Neural cell (in vitro differentiated cells): ENCODE results near the gene PDGFB. TPM values are rescaled to one million over a fixed set of nuclear protein-coding genes. Genes with fewer than 3 reads are reported as not detected.

ENCODE experiments used
- H2AFZ ChIP-seq: fragments of 200-600, 300-800 bp; sonication (generic), shearing (Covaris generic); 2 replicates; pipeline ENCODE4 v1.6.0; 2014; ENCODE audit warnings: low read depth, mild to moderate bottlenecking, antibody characterized with exemption, low read length, moderate library complexity
- H3F3A ChIP-seq: fragments of 200-600 bp; shearing (Covaris generic); 2 replicates; pipeline ENCODE4 v1.6.1; 2016; ENCODE audit warnings: mild to moderate bottlenecking, moderate library complexity, mixed read lengths, antibody characterized with exemption, low read length; ENCODE audit not compliant: insufficient read depth, poor library complexity, severe bottlenecking
- H3K27ac ChIP-seq: fragments of 200-600, 300-800 bp; sonication (generic), shearing (Covaris generic); 2 replicates; pipeline ENCODE4 v1.5.1; 2014; ENCODE audit warnings: mild to moderate bottlenecking, low read length, moderate library complexity
- H3K27me3 ChIP-seq: fragments of 300-800, 200-600 bp; sonication (generic), shearing (Covaris generic); 2 replicates; pipeline ENCODE4 v1.6.0; 2014; ENCODE audit warnings: mild to moderate bottlenecking, low read depth, low read length, moderate library complexity; ENCODE audit not compliant: insufficient read depth
- H3K36me3 ChIP-seq: fragments of 300-800, 200-600 bp; sonication (generic), shearing (Covaris generic); 2 replicates; pipeline ENCODE4 v1.5.1; 2014; ENCODE audit warnings: mild to moderate bottlenecking, antibody characterized with exemption, low read length, moderate library complexity; ENCODE audit not compliant: insufficient read depth
- H3K4me2 ChIP-seq: fragments of 300-800, 200-600 bp; sonication (generic), shearing (Covaris generic); 2 replicates; pipeline ENCODE4 v1.6.0; 2014; ENCODE audit warnings: mild to moderate bottlenecking, low read length
- H3K4me3 ChIP-seq: fragments of 300-800, 200-600 bp; sonication (generic), shearing (Covaris generic); 2 replicates; pipeline ENCODE4 v1.5.1; 2014; ENCODE audit warnings: mild to moderate bottlenecking, low read length, moderate library complexity
- H3K79me2 ChIP-seq: fragments of 200-600 bp; shearing (Covaris generic); replicated peaks from 2 replicates; pipeline ENCODE4 v1.6.0; 2014; ENCODE audit warnings: mild to moderate bottlenecking, low read length, moderate library complexity; ENCODE audit not compliant: insufficient read depth
- H3K9ac ChIP-seq: fragments of 300-800, 200-600 bp; sonication (generic), shearing (Covaris generic); 2 replicates; pipeline ENCODE4 v1.6.1; 2016; ENCODE audit warnings: mild to moderate bottlenecking, low read length, mixed read lengths
- H3K9me2 ChIP-seq: fragments of 200-600 bp; shearing (Covaris generic); 2 replicates; pipeline ENCODE4 v1.6.1; 2016; ENCODE audit warnings: mild to moderate bottlenecking, low read length, mixed read lengths; ENCODE audit not compliant: insufficient read depth
- H3K9me3 ChIP-seq: fragments of 200-600, 300-800 bp; sonication (generic), shearing (Covaris generic); 2 replicates; pipeline ENCODE4 v1.6.1; 2016; ENCODE audit warnings: mild to moderate bottlenecking, mixed run types, low read length, moderate library complexity, mixed read lengths
- H4K20me1 ChIP-seq: fragments of 200-600 bp; shearing (Covaris generic); 2 replicates; pipeline ENCODE4 v1.6.1; 2016; ENCODE audit warnings: mild to moderate bottlenecking, mixed run types; ENCODE audit not compliant: insufficient read depth
- CTCF ChIP-seq: fragments of 450-650 bp; IDR thresholded peaks from 2 replicates; pipeline ENCODE4 v1.5.1; 2014; ENCODE audit warnings: antibody characterized with exemption, mild to moderate bottlenecking, moderate library complexity; ENCODE audit not compliant: poor library complexity, severe bottlenecking
- EP300 ChIP-seq: fragments of 450-650 bp; conservative IDR thresholded peaks from 2 replicates; pipeline ENCODE4 v1.6.1; 2014; ENCODE audit warnings: antibody characterized with exemption, mild to moderate bottlenecking, moderate library complexity; ENCODE audit not compliant: poor library complexity, severe bottlenecking
- EZH2 ChIP-seq: fragments of 200-600, 300-800 bp; shearing (Covaris generic), sonication (generic); IDR thresholded peaks from 2 replicates; pipeline ENCODE4 v1.6.1; 2014; ENCODE audit warnings: antibody characterized with exemption, low read length, borderline replicate concordance, mild to moderate bottlenecking; ENCODE audit not compliant: insufficient read depth, poor library complexity, severe bottlenecking
- MXI1 ChIP-seq: fragments of 450-650 bp; conservative IDR thresholded peaks from 2 replicates; pipeline ENCODE4 v1.6.1; 2014; ENCODE audit warnings: antibody characterized with exemption, mild to moderate bottlenecking; ENCODE audit not compliant: poor library complexity, severe bottlenecking
- POLR2AphosphoS5 ChIP-seq: IDR thresholded peaks from 2 replicates; pipeline ENCODE4 v1.6.1; 2012
- RAD21 ChIP-seq: fragments of 450-650 bp; conservative IDR thresholded peaks from 2 replicates; pipeline ENCODE4 v1.6.1; 2014; ENCODE audit warnings: antibody characterized with exemption, mild to moderate bottlenecking, moderate library complexity
- SMC3 ChIP-seq: fragments of 450-650 bp; conservative IDR thresholded peaks from 2 replicates; pipeline ENCODE4 v1.6.1; 2014; ENCODE audit warnings: antibody characterized with exemption, mild to moderate bottlenecking, moderate library complexity; ENCODE audit not compliant: poor library complexity
- TAF1 ChIP-seq: IDR thresholded peaks from 2 replicates; pipeline ENCODE4 v1.6.1; 2012; ENCODE audit warnings: low read depth
- polyA plus RNA-seq: library from polyadenylated mRNA; depleted of rRNA; stranded (reverse); fragments of >200 nt; gene quantifications from 2 replicates; pipeline ENCODE4 v1.2.3, GENCODE V29; 2014
- TF ChIP-seq, protein P1 (sequence below): IDR thresholded peaks from 2 replicates; pipeline ENCODE4 v1.6.1; 2012; ENCODE audit warnings: borderline replicate concordance

Gene PDGFB
- polyA plus RNA-seq, 1 donor from 2014 or later: 0.61 TPM

DNA sequence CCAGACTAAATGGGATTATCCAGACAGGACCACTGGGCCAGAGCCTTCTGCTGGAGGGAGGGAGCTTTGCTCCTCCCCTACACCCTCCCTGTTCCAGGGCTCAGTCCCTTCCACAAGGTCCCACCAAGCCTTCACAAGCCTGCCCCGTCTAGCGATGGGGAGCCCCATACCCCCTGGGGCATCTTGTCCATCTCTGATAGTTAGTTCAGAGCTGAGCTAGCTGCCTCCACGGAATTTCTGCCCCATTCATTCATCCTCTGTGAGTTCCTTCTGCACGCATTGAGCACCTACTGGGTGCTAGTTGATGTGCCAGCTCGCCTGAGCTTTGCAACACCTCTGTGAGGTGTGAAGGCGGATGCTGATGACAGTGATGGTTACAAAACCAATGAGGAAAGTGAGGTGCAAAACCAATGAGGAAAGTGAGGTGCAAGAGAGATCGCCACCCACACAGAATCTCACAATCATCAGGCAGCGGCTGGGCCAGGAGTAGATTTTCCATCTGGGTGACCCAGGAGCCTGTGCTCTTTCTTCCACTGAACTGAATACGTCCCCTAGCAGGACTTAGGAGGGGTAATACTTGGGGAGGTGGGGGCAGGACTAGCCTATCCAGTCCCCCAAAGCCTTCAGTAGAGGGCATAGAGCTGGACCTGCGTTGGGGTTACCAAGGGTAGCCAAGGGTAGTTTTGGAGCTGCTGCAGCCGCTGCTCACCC is 70.8 kb downstream of the PDGFB start:
- H3K79me2 ChIP-seq: no peaks in the 10 kb centered on the region
- H4K20me1 ChIP-seq: no peaks in the 10 kb centered on the region
- no peaks in the 10 kb centered on the region for H3K27me3 ChIP-seq
- H3K9me3 ChIP-seq: no peaks in the 10 kb centered on the region
- peak overlapping the region; percentile 74 for H2AFZ ChIP-seq
- H3K4me2 ChIP-seq: peak overlapping the region; percentile 83
- peak overlapping the region; percentile 53 for H3K4me3 ChIP-seq
- H3F3A ChIP-seq: no peaks in the 10 kb centered on the region
- peak overlapping the region; percentile 70 for H3K9ac ChIP-seq
- peak overlapping the region; percentile 87 for H3K27ac ChIP-seq
- H3K36me3 ChIP-seq: no peaks in the 10 kb centered on the region
- TF ChIP-seq EZH2 (no peak), RAD21 (no peak), EP300 (no peak), CTCF (no peak), POLR2AphosphoS5 (no peak), MXI1 (no peak), TAF1 (no peak), SMC3 (no peak)
- TF ChIP-seq, protein P1, sequence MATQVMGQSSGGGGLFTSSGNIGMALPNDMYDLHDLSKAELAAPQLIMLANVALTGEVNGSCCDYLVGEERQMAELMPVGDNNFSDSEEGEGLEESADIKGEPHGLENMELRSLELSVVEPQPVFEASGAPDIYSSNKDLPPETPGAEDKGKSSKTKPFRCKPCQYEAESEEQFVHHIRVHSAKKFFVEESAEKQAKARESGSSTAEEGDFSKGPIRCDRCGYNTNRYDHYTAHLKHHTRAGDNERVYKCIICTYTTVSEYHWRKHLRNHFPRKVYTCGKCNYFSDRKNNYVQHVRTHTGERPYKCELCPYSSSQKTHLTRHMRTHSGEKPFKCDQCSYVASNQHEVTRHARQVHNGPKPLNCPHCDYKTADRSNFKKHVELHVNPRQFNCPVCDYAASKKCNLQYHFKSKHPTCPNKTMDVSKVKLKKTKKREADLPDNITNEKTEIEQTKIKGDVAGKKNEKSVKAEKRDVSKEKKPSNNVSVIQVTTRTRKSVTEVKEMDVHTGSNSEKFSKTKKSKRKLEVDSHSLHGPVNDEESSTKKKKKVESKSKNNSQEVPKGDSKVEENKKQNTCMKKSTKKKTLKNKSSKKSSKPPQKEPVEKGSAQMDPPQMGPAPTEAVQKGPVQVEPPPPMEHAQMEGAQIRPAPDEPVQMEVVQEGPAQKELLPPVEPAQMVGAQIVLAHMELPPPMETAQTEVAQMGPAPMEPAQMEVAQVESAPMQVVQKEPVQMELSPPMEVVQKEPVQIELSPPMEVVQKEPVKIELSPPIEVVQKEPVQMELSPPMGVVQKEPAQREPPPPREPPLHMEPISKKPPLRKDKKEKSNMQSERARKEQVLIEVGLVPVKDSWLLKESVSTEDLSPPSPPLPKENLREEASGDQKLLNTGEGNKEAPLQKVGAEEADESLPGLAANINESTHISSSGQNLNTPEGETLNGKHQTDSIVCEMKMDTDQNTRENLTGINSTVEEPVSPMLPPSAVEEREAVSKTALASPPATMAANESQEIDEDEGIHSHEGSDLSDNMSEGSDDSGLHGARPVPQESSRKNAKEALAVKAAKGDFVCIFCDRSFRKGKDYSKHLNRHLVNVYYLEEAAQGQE: no peak
- H3K9me2 ChIP-seq: no peaks in the 10 kb centered on the region

Other genes with a start within 250 kb of the PDGFB start
- gene APOBEC3C, start 230.7 kb downstream of the PDGFB start, polyA plus RNA-seq: not detected in 2 replicates
- not detected in 2 replicates for gene APOBEC3D, start 223.9 kb downstream of the PDGFB start, polyA plus RNA-seq
- gene APOBEC3F, start 204.1 kb downstream of the PDGFB start, polyA plus RNA-seq: not detected in 2 replicates
- not detected in 2 replicates for gene APOBEC3G, start 167.7 kb downstream of the PDGFB start, polyA plus RNA-seq
- not detected in 2 replicates for gene APOBEC3H, start 147.7 kb downstream of the PDGFB start, polyA plus RNA-seq
- 4.4 and 6.1 TPM in 2 replicates for gene CBX7, start 92.3 kb downstream of the PDGFB start, polyA plus RNA-seq
- gene RPL3, start 74.6 kb upstream of the PDGFB start, polyA plus RNA-seq: 1,527 and 1,646 TPM in 2 replicates
- gene SYNGR1, start 105.0 kb upstream of the PDGFB start, polyA plus RNA-seq: 68.4 and 85.4 TPM in 2 replicates
- gene TAB1, start 154.8 kb upstream of the PDGFB start, polyA plus RNA-seq: 25.3 and 26.5 TPM in 2 replicates
- 29.1 and 36.2 TPM in 2 replicates for gene MGAT3, start 212.0 kb upstream of the PDGFB start, polyA plus RNA-seq